SH-SY5Y (cell line): Measurements from ENCODE around the gene SPNS3.

ENCODE experiments used
- GATA2 ChIP-seq: IDR thresholded peaks from 2 replicates; pipeline ENCODE4 v1.6.1; 2011; ENCODE audit warnings: mild to moderate bottlenecking, low read depth, low read length
- GATA3 ChIP-seq: IDR thresholded peaks from 2 replicates; pipeline ENCODE4 v1.6.1; 2011; ENCODE audit warnings: low read depth, mild to moderate bottlenecking, low read length, moderate library complexity

- no peak for TF ChIP-seq GATA2
- no peak for TF ChIP-seq GATA3
Observed at GRCh38 chr17:4407851-4408250, 25.9 kb upstream of the SPNS3 start.
